ENCODE results near the gene KANSL1L.
"Not testable (repeated sequence)": the region's sequence is repeated elsewhere in the genome, so short reads cannot be mapped to it uniquely, and the experiment has no call there.

The KANSL1L gene

DNA sequence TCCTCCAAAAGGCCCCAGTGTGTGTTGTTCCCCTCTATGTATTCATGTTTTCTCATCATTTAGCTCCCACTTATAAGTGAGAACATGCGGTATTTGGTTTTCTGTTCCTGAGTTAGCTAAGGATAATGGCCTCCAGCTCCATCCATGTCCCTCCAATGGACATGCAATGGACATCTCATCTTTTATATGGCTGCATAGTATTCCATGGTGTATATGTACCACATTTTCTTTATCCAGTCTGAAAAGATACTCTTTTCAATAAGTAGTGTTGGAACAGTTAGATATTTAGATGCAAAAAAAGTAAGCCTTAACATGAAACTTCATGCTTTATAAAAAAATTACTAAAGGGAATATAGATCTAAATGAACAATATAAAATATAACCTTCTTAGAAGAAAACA lies 5.9 kb upstream of the KANSL1L start:
- not testable (repeated sequence) for H3K9ac ChIP-seq (ENCODE audit: low read depth, low read length); H3K36me3 ChIP-seq (ENCODE audit: control insufficient read depth, insufficient read depth, low read length); H3K4me3 ChIP-seq (ENCODE audit: low read depth, low read length); H3K9me3 ChIP-seq (ENCODE audit: control insufficient read depth, insufficient read depth, low read length); H3K27me3 ChIP-seq (ENCODE audit: control insufficient read depth, insufficient read depth, low read length)
- Histone ChIP-seq H3K4me1 (ENCODE audit: control insufficient read depth, insufficient read depth, low read length) (peaks cover 43% of the 10 kb centered on the region), H3K27ac (ENCODE audit: low read depth, low read length) (peak overlapping the region; percentile 82)

DNA sequence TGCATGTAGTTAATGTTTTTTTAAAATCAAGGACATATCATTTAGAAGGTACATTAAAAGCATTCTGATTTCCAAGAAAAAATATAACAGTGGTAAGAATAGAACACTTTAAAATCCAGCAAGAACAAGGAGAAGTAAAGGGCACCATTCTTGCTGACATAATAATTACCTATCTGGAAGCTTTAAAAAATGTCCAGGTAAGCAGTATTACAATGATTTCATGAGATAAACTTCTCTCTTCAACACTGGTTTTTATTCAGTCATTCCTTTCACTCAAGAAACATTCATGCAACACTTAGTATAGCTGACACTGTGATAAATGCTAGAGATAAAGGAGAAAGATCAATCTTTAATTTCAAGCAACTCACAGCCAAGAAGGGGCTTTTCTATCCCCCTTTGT lies 2.9 kb upstream of the KANSL1L start:
- no peaks in the 10 kb centered on the region for H3K27me3 ChIP-seq (ENCODE audit: control insufficient read depth, insufficient read depth, low read length)
- H3K4me1 ChIP-seq (ENCODE audit: control insufficient read depth, insufficient read depth, low read length) = peaks cover 32% of the 10 kb centered on the region
- no peak overlapping the region for H3K9ac ChIP-seq (ENCODE audit: low read depth, low read length)

DNA sequence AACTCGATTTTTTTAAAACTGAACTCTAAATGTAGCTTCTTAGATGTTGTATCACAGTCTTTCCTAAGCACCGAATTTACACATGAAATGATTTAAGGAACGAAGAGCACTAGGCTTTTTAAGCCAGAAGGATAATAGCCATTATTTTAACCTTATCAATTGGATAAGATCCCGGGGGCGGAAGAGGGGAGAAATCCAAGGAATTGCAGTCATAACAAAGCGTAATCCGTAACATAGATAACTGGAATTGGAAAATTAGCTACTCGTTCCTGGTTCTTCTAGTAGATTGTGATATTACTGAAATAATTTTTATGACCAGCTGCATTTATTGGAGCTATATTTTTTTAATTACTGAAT lies 988 bp upstream of the KANSL1L start:
- no peak overlapping the region for H3K27ac ChIP-seq (ENCODE audit: low read depth, low read length)

More for the DNA sequence above, 2.9 kb upstream of the KANSL1L start:
- Histone ChIP-seq H3K9me3 (ENCODE audit: control insufficient read depth, insufficient read depth, low read length) (no peaks in the 10 kb centered on the region), H3K36me3 (ENCODE audit: control insufficient read depth, insufficient read depth, low read length) (no peaks in the 10 kb centered on the region), H3K27ac (ENCODE audit: low read depth, low read length) (no peak overlapping the region), H3K4me3 (ENCODE audit: low read depth, low read length) (no peak overlapping the region)

GRCh38 chr2:210170446-210171303 lies 534 bp downstream of the KANSL1L start:
- H3K27me3 ChIP-seq (ENCODE audit: control insufficient read depth, insufficient read depth, low read length) = no peaks in the 10 kb centered on the region
- no peaks in the 10 kb centered on the region for H3K9me3 ChIP-seq (ENCODE audit: control insufficient read depth, insufficient read depth, low read length)

More for the DNA sequence above, 988 bp upstream of the KANSL1L start:
- H3K9ac ChIP-seq (ENCODE audit: low read depth, low read length) = peak overlapping the region; percentile 42
- H3K4me3 ChIP-seq (ENCODE audit: low read depth, low read length) = peak overlapping the region; percentile 79
- H3K27me3 ChIP-seq (ENCODE audit: control insufficient read depth, insufficient read depth, low read length) = no peaks in the 10 kb centered on the region
- H3K9me3 ChIP-seq (ENCODE audit: control insufficient read depth, insufficient read depth, low read length) = no peaks in the 10 kb centered on the region
- no peaks in the 10 kb centered on the region for H3K36me3 ChIP-seq (ENCODE audit: control insufficient read depth, insufficient read depth, low read length)
- H3K4me1 ChIP-seq (ENCODE audit: control insufficient read depth, insufficient read depth, low read length) = peaks cover 23% of the 10 kb centered on the region; the same call in 1 of the 2 replicates

GRCh38 chr2:210170196-210170445 lies 1.1 kb downstream of the KANSL1L start:
- H3K9me3 ChIP-seq (ENCODE audit: control insufficient read depth, insufficient read depth, low read length) = no peaks in the 10 kb centered on the region
- H3K27me3 ChIP-seq (ENCODE audit: control insufficient read depth, insufficient read depth, low read length) = no peaks in the 10 kb centered on the region
- peak overlapping the region; percentile 98 for H3K27ac ChIP-seq (ENCODE audit: low read depth, low read length)
- peak overlapping the region; percentile 87 for H3K9ac ChIP-seq (ENCODE audit: low read depth, low read length)
- peak overlapping the region; percentile 92 for H3K4me3 ChIP-seq (ENCODE audit: low read depth, low read length)
- H3K36me3 ChIP-seq (ENCODE audit: control insufficient read depth, insufficient read depth, low read length) = no peaks in the 10 kb centered on the region
- H3K4me1 ChIP-seq (ENCODE audit: control insufficient read depth, insufficient read depth, low read length) = peaks cover 23% of the 10 kb centered on the region; the same call in 1 of the 2 replicates

More at GRCh38 chr2:210170446-210171303, 534 bp downstream of the KANSL1L start:
- Histone ChIP-seq H3K4me3 (ENCODE audit: low read depth, low read length) (peak overlapping the region; percentile 92), H3K4me1 (ENCODE audit: control insufficient read depth, insufficient read depth, low read length) (peaks cover 23% of the 10 kb centered on the region; the same call in 1 of the 2 replicates), H3K9ac (ENCODE audit: low read depth, low read length) (peak overlapping the region; percentile 89), H3K36me3 (ENCODE audit: control insufficient read depth, insufficient read depth, low read length) (no peaks in the 10 kb centered on the region), H3K27ac (ENCODE audit: low read depth, low read length) (peak overlapping the region; percentile 98)

DNA sequence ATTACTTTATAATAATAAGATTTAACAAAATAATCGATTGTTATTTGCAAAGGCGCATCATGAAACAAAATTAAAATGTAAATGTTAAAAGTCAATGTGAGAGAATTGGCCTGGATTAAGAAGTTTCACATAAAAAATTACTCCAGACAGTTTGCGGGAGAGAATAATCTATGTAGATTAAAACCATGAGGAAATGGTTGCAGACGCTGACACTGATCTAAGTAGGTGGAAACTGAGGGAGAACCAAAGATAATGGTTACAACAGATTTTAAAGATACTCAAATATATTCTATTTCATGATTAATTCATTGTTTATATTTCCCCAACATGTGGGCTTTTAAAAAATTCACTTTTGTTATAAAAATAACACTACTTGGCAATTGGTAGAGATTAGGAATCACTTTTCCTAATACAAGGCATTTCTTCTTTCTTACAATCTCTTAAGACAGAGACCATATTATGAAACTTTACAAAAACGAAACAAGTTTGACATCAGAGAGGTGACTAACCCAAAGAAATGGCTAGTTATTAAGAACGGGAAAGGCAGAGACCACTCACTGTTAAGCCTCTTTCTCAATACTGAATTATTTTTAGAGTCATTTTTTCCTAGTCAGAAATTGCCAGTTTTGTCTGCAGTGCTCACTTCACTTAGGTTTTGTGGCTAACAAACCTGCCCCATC lies 1.6 kb downstream of the KANSL1L start:
- Histone ChIP-seq H3K9me3 (ENCODE audit: control insufficient read depth, insufficient read depth, low read length) (no peaks in the 10 kb centered on the region), H3K4me1 (ENCODE audit: control insufficient read depth, insufficient read depth, low read length) (peaks cover 23% of the 10 kb centered on the region; the same call in 1 of the 2 replicates), H3K27ac (ENCODE audit: low read depth, low read length) (peak overlapping the region; percentile 98), H3K9ac (ENCODE audit: low read depth, low read length) (peak overlapping the region; percentile 87), H3K4me3 (ENCODE audit: low read depth, low read length) (peak overlapping the region; percentile 92), H3K27me3 (ENCODE audit: control insufficient read depth, insufficient read depth, low read length) (no peaks in the 10 kb centered on the region), H3K36me3 (ENCODE audit: control insufficient read depth, insufficient read depth, low read length) (no peaks in the 10 kb centered on the region)

DNA sequence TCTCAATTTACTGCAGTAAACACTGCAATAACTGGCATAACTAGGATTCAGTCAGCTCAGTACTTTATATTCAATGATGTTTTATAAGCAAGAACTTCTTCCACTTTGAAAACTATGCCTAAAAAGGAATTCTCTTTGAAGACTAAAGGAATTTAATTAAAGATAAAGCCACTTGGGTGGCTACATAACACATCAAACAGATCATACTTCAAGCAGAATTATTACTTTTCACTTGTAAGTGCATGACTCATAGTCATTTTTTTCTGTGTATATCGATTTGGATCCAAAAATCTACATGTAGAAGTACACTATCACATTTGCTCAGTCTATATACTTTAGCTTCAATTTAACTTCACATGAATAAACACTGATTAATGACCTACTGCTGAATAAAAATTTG lies 4.0 kb downstream of the KANSL1L start:
- Histone ChIP-seq H3K4me1 (ENCODE audit: control insufficient read depth, insufficient read depth, low read length) (peaks cover 20% of the 10 kb centered on the region), H3K27me3 (ENCODE audit: control insufficient read depth, insufficient read depth, low read length) (no peaks in the 10 kb centered on the region), H3K27ac (ENCODE audit: low read depth, low read length) (no peak overlapping the region), H3K9me3 (ENCODE audit: control insufficient read depth, insufficient read depth, low read length) (no peaks in the 10 kb centered on the region), H3K4me3 (ENCODE audit: low read depth, low read length) (no peak overlapping the region), H3K9ac (ENCODE audit: low read depth, low read length) (no peak overlapping the region), H3K36me3 (ENCODE audit: control insufficient read depth, insufficient read depth, low read length) (no peaks in the 10 kb centered on the region)

- H3K9ac ChIP-seq (ENCODE audit: low read depth, low read length) = no peak overlapping the region
- no peaks in the 10 kb centered on the region for H3K9me3 ChIP-seq (ENCODE audit: control insufficient read depth, insufficient read depth, low read length)
- H3K4me3 ChIP-seq (ENCODE audit: low read depth, low read length) = no peak overlapping the region
- no peaks in the 10 kb centered on the region for H3K27me3 ChIP-seq (ENCODE audit: control insufficient read depth, insufficient read depth, low read length)
- peaks cover 4% of the 10 kb centered on the region for H3K4me1 ChIP-seq (ENCODE audit: control insufficient read depth, insufficient read depth, low read length)
- no peaks in the 10 kb centered on the region for H3K36me3 ChIP-seq (ENCODE audit: control insufficient read depth, insufficient read depth, low read length)
- no peak overlapping the region for H3K27ac ChIP-seq (ENCODE audit: low read depth, low read length)
Measured at GRCh38 chr2:210162466-210163124, 8.6 kb downstream of the KANSL1L start.

GRCh38 chr2:210159059-210159458 lies 12.2 kb downstream of the KANSL1L start:
- Histone ChIP-seq H3K4me1 (ENCODE audit: control insufficient read depth, insufficient read depth, low read length) (peaks cover 4% of the 10 kb centered on the region), H3K27me3 (ENCODE audit: control insufficient read depth, insufficient read depth, low read length) (no peaks in the 10 kb centered on the region), H3K27ac (ENCODE audit: low read depth, low read length) (no peak overlapping the region), H3K9me3 (ENCODE audit: control insufficient read depth, insufficient read depth, low read length) (no peaks in the 10 kb centered on the region), H3K36me3 (ENCODE audit: control insufficient read depth, insufficient read depth, low read length) (peaks cover 5% of the 10 kb centered on the region; the same call in 1 of the 2 replicates), H3K9ac (ENCODE audit: low read depth, low read length) (no peak overlapping the region), H3K4me3 (ENCODE audit: low read depth, low read length) (no peak overlapping the region)

- peaks cover 14% of the 10 kb centered on the region for H3K36me3 ChIP-seq (ENCODE audit: control insufficient read depth, insufficient read depth, low read length)
- no peaks in the 10 kb centered on the region for H3K27me3 ChIP-seq (ENCODE audit: control insufficient read depth, insufficient read depth, low read length)
- H3K4me1 ChIP-seq (ENCODE audit: control insufficient read depth, insufficient read depth, low read length) = peaks cover 4% of the 10 kb centered on the region
- no peaks in the 10 kb centered on the region for H3K9me3 ChIP-seq (ENCODE audit: control insufficient read depth, insufficient read depth, low read length)
- H3K27ac ChIP-seq (ENCODE audit: low read depth, low read length) = no peak overlapping the region
- no peak overlapping the region for H3K4me3 ChIP-seq (ENCODE audit: low read depth, low read length)
- H3K9ac ChIP-seq (ENCODE audit: low read depth, low read length) = no peak overlapping the region
Measured at GRCh38 chr2:210158236-210158635, 13.0 kb downstream of the KANSL1L start.

GRCh38 chr2:210157526-210157925 lies 13.7 kb downstream of the KANSL1L start:
- Histone ChIP-seq H3K36me3 (ENCODE audit: control insufficient read depth, insufficient read depth, low read length) (peaks cover 17% of the 10 kb centered on the region), H3K9me3 (ENCODE audit: control insufficient read depth, insufficient read depth, low read length) (no peaks in the 10 kb centered on the region), H3K4me3 (ENCODE audit: low read depth, low read length) (no peak overlapping the region), H3K9ac (ENCODE audit: low read depth, low read length) (no peak overlapping the region), H3K27ac (ENCODE audit: low read depth, low read length) (no peak overlapping the region), H3K4me1 (ENCODE audit: control insufficient read depth, insufficient read depth, low read length) (peaks cover 1% of the 10 kb centered on the region; the same call in 1 of the 2 replicates), H3K27me3 (ENCODE audit: control insufficient read depth, insufficient read depth, low read length) (no peaks in the 10 kb centered on the region)

All from HUES48 (cell line).